K562 (cell line): Measurements from ENCODE around the gene TARBP1. TPM values are rescaled to one million over a fixed set of nuclear protein-coding genes. Genes with fewer than 3 reads are reported as not detected.

Experiments
- ATAC-seq: fragments of 200-7000 bp; cut with Tn5 transposase; 3 replicates; pipeline ENCODE4 v1.9.1; 2020; ENCODE audit warnings: moderate library complexity
- BruUV-seq: library from RNA; stranded (reverse); fragments of 400-500 nt; replicated peaks from 2 replicates; lab custom pipeline; 2021; lab: Mats Ljungman, UMichigan
- CTCF ChIA-PET: fragments of 300-600 bp; formaldehyde crosslinking; extraction: SDS; loops from one replicate; lab custom pipeline; 2021; ENCODE audit warnings: low intra/inter-chr PET ratio; lab: Yijun Ruan, JAX
- POLR2A ChIA-PET: fragments of 300-600, 350-650 bp; sonication (Branson Sonifier 250); formaldehyde crosslinking; extraction: SDS; loops from one replicate; lab custom pipeline; 2021; ENCODE audit warnings: antibody characterized with exemption, inconsistent platforms; lab: Yijun Ruan, JAX
- DNase-seq, 4 experiments: peaks; one replicate each; pipeline versions ENCODE4 v3.0.0 to v3.0.0-alpha.2; 2011 to 2018; ENCODE audit warnings: low spot score in 3 of 4, mixed read lengths in 3 of 4; ENCODE audit errors: extremely low read depth in 1 of 4
- FAIRE-seq: peaks from 2 replicates; lab custom pipeline; 2011; peaks lifted over from hg19 to GRCh38; lab: Jason Lieb, UNC
- H2AFZ ChIP-seq: 2 replicates; pipeline ENCODE4 v1.6.0; 2011; ENCODE audit warnings: low read depth, low read length, control low read depth, inconsistent platforms
- H3K27ac ChIP-seq: fragments of 200-600 bp; 3 replicates; pipeline ENCODE4 v1.8.0; 2011; ENCODE audit warnings: low read depth, mild to moderate bottlenecking, control low read depth, inconsistent platforms, low read length, moderate library complexity, mixed read lengths; ENCODE audit errors: extremely low read depth
- H3K27me3 ChIP-seq, 2 experiments: fragments of 300-600 bp in 1 of 2; 2 replicates in 1 of 2; 3 replicates in 1 of 2; pipeline versions ENCODE4 v1.6.0 to v1.8.0; 2011; ENCODE audit warnings: inconsistent platforms in 2 of 2, low read length in 2 of 2, mild to moderate bottlenecking in 1 of 2, mixed read lengths in 1 of 2, moderate library complexity in 1 of 2; ENCODE audit not compliant: control insufficient read depth in 2 of 2, insufficient read depth in 2 of 2
- H3K36me3 ChIP-seq: fragments of 300-600 bp; 3 replicates; pipeline ENCODE4 v1.8.0; 2011; ENCODE audit warnings: mild to moderate bottlenecking, low read length, inconsistent platforms; ENCODE audit not compliant: control insufficient read depth, insufficient read depth
- H3K4me1 ChIP-seq, 2 experiments: fragments of 200-600 bp in 1 of 2; replicated peaks in 1 of 2; 2 replicates in 1 of 2; 3 replicates in 1 of 2; pipeline versions ENCODE4 v1.5.1 to v1.8.0; 2011; ENCODE audit warnings: inconsistent platforms in 2 of 2, low read length in 2 of 2, mild to moderate bottlenecking in 1 of 2, mixed read lengths in 1 of 2, moderate library complexity in 1 of 2; ENCODE audit not compliant: control insufficient read depth in 2 of 2, insufficient read depth in 2 of 2
- H3K4me2 ChIP-seq: 2 replicates; pipeline ENCODE4 v1.6.1; 2011; ENCODE audit warnings: low read length, control low read depth, inconsistent platforms, mixed read lengths; ENCODE audit not compliant: insufficient read depth
- H3K4me3 ChIP-seq: fragments of 200-600 bp; sonication (generic), shearing (Covaris generic); 2 replicates; pipeline ENCODE4 v1.5.1; 2016; ENCODE audit warnings: control low read depth, inconsistent platforms
- H3K79me2 ChIP-seq: fragments of 200-600 bp; 3 replicates; pipeline ENCODE4 v1.8.0; 2011; ENCODE audit warnings: low read length, inconsistent platforms; ENCODE audit not compliant: control insufficient read depth, insufficient read depth
- H3K9ac ChIP-seq, 2 experiments: 2 replicates each; pipeline versions ENCODE4 v1.6.0 to v1.6.1; 2011; ENCODE audit warnings: low read depth in 2 of 2, low read length in 2 of 2, control low read depth in 1 of 2, inconsistent platforms in 1 of 2, mild to moderate bottlenecking in 1 of 2, mixed read lengths in 1 of 2; ENCODE audit not compliant: insufficient read depth in 1 of 2
- H3K9me1 ChIP-seq: one replicate; pipeline ENCODE4 v1.6.0; 2011; ENCODE audit warnings: inconsistent platforms, mild to moderate bottlenecking, low read length, moderate library complexity; ENCODE audit not compliant: control insufficient read depth, insufficient read depth
- H3K9me3 ChIP-seq: replicated peaks from 2 replicates; pipeline ENCODE4 v1.5.1; 2011; ENCODE audit warnings: low read depth, low read length, inconsistent platforms; ENCODE audit not compliant: control insufficient read depth, insufficient read depth
- H4K20me1 ChIP-seq: replicated peaks from 2 replicates; pipeline ENCODE4 v1.6.1; 2011; ENCODE audit warnings: low read length, inconsistent platforms, mixed read lengths; ENCODE audit not compliant: control insufficient read depth, insufficient read depth
- FOXJ3 ChIP-seq: sonication (generic); formaldehyde crosslinking; IDR thresholded peaks from 2 replicates; pipeline ENCODE4 v1.4.0; 2020; ENCODE audit warnings: mild to moderate bottlenecking, missing genetic modification reagents
- PCBP1 ChIP-seq: fragments of 200-400 bp; formaldehyde crosslinking; IDR thresholded peaks from 2 replicates; pipeline ENCODE4 v1.6.1; 2018; ENCODE audit warnings: mild to moderate bottlenecking, low read depth, low read length; ENCODE audit not compliant: poor library complexity, severe bottlenecking
- SREBF2 ChIP-seq: sonication (generic); formaldehyde crosslinking; IDR thresholded peaks from 2 replicates; pipeline ENCODE4 v1.4.0; 2020; ENCODE audit warnings: mild to moderate bottlenecking, missing genetic modification reagents
- WGBS: fragments of 100-300 bp; shearing (Covaris generic); methylation state at CpG from one replicate; pipeline ENCODE4 v1.1.6; 2016; ENCODE audit warnings: low coverage, mixed read lengths; ENCODE audit not compliant: insufficient coverage; ENCODE audit errors: missing lambda C conversion rate; 5-methylcytosine and 5-hydroxymethylcytosine counted together
- in situ Hi-C: fragments of 300-500 bp; cut with MboI; formaldehyde crosslinking; loops from 4 replicates; pipeline ENCODE4 v1.15.0; 2018; ENCODE audit warnings: inconsistent platforms, mixed read lengths
- intact Hi-C: fragments of 100-400 bp; cut with micrococcal nuclease; formaldehyde crosslinking; loops from 2 replicates; pipeline ENCODE4 v1.14.2; 2022
- polyA plus RNA-seq, 8 experiments: library from polyadenylated mRNA; depleted of rRNA in 4 of 8; stranded (reverse) in 5 of 8; unstranded in 3 of 8; fragments of >200 nt; fragmentation: Nextera tagmentation in 2 of 8; fragmentation: Illumina TruSeq in 1 of 8; extraction: Ambion mirVana in 2 of 8; extraction: Trizol in 1 of 8; gene quantifications; 2 replicates each; pipeline versions ENCODE4 v1.2.1 to v1.2.3, GENCODE V29; 2011 to 2014; ENCODE audit warnings: inconsistent platforms in 1 of 8, missing spikeins in 1 of 8
- total RNA-seq, 7 experiments: library from RNA; depleted of rRNA in 6 of 7; stranded (reverse); fragments of >200 nt in 6 of 7; fragmentation: Illumina TruSeq in 2 of 7; extraction: Trizol in 2 of 7; gene quantifications; 2 replicates each; pipeline versions ENCODE4 v1.2.1 to v1.2.3, GENCODE V29; 2011 to 2021; ENCODE audit warnings: low replicate concordance in 1 of 7
- TF ChIP-seq, protein P1 (sequence below): fragments of 450-650 bp; IDR thresholded peaks from 2 replicates; pipeline ENCODE4 v1.6.1; 2016; ENCODE audit warnings: mild to moderate bottlenecking

The TARBP1 gene
- total and polyA plus RNA-seq, 9 of the 15 experiments (the other 6 are each of a cell fraction or from before 2014, with no cell fraction given): 8.8 to 48.0 (median 22.9) TPM

DNA sequence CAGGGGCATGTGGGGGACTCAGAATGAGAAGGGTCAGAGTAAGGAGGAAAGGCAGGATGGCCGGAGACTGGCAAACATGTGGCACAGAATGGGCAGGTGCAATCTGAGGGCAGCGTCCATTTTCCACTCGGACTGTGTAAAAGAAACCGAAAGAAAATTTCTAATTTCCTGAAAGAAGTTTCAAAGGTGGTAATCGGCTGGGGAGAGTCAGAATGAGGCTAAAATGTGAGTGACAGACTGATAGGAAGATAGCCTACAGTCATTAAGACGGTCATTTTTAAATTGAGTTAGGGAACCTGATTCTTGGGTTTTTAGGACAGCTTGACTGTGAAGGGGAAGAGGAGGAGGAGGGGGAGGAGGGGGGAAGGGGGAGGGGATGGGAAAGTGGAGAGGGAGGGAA lies 82.1 kb downstream of the TARBP1 start:
- no peaks in the 10 kb centered on the region for H3K27me3 ChIP-seq
- no peaks in the 10 kb centered on the region for H4K20me1 ChIP-seq
- H3K4me1 ChIP-seq: no peaks in the 10 kb centered on the region; a peak in 1 of 5 replicates
- H3K4me2 ChIP-seq: no peak overlapping the region
- H3K4me3 ChIP-seq: no peak overlapping the region
- ChIA-PET CTCF (no interaction called here), POLR2A (interaction anchor here (1.1 kb wide), 1 partner anchor 9 kb away, joined by 3 read pairs; no protein-coding TSS in a partner anchor)
- FAIRE-seq (no peak), ATAC-seq (no peak), DNase-seq (no peak)
- no peaks in the 10 kb centered on the region for H3K9me3 ChIP-seq
- BruUV-seq: no TSS peak
- 85% methylated on average over 6 of the region's 6 CpGs for WGBS
- H3K9ac ChIP-seq: no peak overlapping the region
- H3K27ac ChIP-seq: no peak overlapping the region
- no peak overlapping the region for H2AFZ ChIP-seq
- TF ChIP-seq PCBP1 (peak; percentile 13), SREBF2 (no peak), FOXJ3 (CRISPR knock-in tag) (no peak)
- TF ChIP-seq, protein P1, sequence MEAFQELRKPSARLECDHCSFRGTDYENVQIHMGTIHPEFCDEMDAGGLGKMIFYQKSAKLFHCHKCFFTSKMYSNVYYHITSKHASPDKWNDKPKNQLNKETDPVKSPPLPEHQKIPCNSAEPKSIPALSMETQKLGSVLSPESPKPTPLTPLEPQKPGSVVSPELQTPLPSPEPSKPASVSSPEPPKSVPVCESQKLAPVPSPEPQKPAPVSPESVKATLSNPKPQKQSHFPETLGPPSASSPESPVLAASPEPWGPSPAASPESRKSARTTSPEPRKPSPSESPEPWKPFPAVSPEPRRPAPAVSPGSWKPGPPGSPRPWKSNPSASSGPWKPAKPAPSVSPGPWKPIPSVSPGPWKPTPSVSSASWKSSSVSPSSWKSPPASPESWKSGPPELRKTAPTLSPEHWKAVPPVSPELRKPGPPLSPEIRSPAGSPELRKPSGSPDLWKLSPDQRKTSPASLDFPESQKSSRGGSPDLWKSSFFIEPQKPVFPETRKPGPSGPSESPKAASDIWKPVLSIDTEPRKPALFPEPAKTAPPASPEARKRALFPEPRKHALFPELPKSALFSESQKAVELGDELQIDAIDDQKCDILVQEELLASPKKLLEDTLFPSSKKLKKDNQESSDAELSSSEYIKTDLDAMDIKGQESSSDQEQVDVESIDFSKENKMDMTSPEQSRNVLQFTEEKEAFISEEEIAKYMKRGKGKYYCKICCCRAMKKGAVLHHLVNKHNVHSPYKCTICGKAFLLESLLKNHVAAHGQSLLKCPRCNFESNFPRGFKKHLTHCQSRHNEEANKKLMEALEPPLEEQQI: no peak
- intact Hi-C loops (no loop called here), in situ Hi-C loops (no loop called here)
- peaks cover 5% of the 10 kb centered on the region; the same call in 1 of the 3 replicates for H3K36me3 ChIP-seq
- H3K9me1 ChIP-seq: no peaks in the 10 kb centered on the region
- H3K79me2 ChIP-seq: no peaks in the 10 kb centered on the region
